Activated naive CD4-positive, alpha-beta T cell treated with anti-CD3 and anti-CD28 coated beads for 36 hours (primary cell): ENCODE results near the gene SYPL1. TPM values are rescaled to one million over a fixed set of nuclear protein-coding genes. Genes with fewer than 3 reads are reported as not detected.

Experiments
- CTCF ChIA-PET: fragments of 350-600 bp; sonication (Branson Sonifier 250); formaldehyde crosslinking; loops from one replicate; lab custom pipeline; 2021; ENCODE audit warnings: antibody characterized with exemption; lab: Charles Lee
- DNase-seq: peaks from one replicate; pipeline ENCODE4 v3.0.0-alpha.2; 2020
- H3K27ac Mint-ChIP-seq: one replicate; pipeline ENCODE4 v1.8.0; 2021; ENCODE audit warnings: mild to moderate bottlenecking, mixed read lengths
- H3K27me3 Mint-ChIP-seq: one replicate; pipeline ENCODE4 v1.8.0; 2021; ENCODE audit warnings: low read depth, mixed read lengths
- H3K36me3 Mint-ChIP-seq: one replicate; pipeline ENCODE4 v1.8.0; 2021; ENCODE audit warnings: low read depth, mixed read lengths
- H3K4me1 Mint-ChIP-seq: one replicate; pipeline ENCODE4 v1.8.0; 2021; ENCODE audit warnings: low read depth, mixed read lengths
- H3K4me3 Mint-ChIP-seq: one replicate; pipeline ENCODE4 v1.8.0; 2021; ENCODE audit warnings: mild to moderate bottlenecking, moderate library complexity, mixed read lengths
- H3K9me3 Mint-ChIP-seq: one replicate; pipeline ENCODE4 v1.8.0; 2021; ENCODE audit warnings: mixed read lengths
- intact Hi-C: fragments of 100-400 bp; cut with micrococcal nuclease; formaldehyde crosslinking; loops from one replicate; pipeline ENCODE4 v1.15.1; 2023
- total RNA-seq, 2 experiments: library from RNA; stranded (reverse); gene quantifications; one replicate each; pipeline ENCODE4 v1.2.3, GENCODE V29; 2021

The SYPL1 gene
- total RNA-seq, 2 experiments from 2014 or later: 24.7 to 26.6 TPM

GRCh38 chr7:106117786-106118544 lies 5.9 kb upstream of the SYPL1 start:
- Mint-ChIP-seq H3K4me3 (no peak overlapping the region), H3K4me1 (peaks cover 54% of the 10 kb centered on the region), H3K9me3 (no peaks in the 10 kb centered on the region), H3K27ac (no peak overlapping the region), H3K27me3 (no peaks in the 10 kb centered on the region), H3K36me3 (no peaks in the 10 kb centered on the region)
- DNase-seq: no peak
- intact Hi-C loops: no loop called here
- CTCF ChIA-PET: interaction anchor here (1.0 kb wide), 1 partner anchor 20 kb away, joined by 4 read pairs; no protein-coding TSS in a partner anchor

- Mint-ChIP-seq H3K27me3 (no peaks in the 10 kb centered on the region), H3K9me3 (no peaks in the 10 kb centered on the region), H3K27ac (no peak overlapping the region), H3K4me3 (no peak overlapping the region), H3K4me1 (peaks cover 55% of the 10 kb centered on the region), H3K36me3 (peaks cover 2% of the 10 kb centered on the region)
- DNase-seq: no peak
- CTCF ChIA-PET: interaction anchor here (1.0 to 1.1 kb wide), 4 partner anchors 10 to 73 kb away, joined by 3 to 6 read pairs (median 3); no protein-coding TSS in a partner anchor
- intact Hi-C loops: no loop called here
Observed at GRCh38 chr7:106116161-106116704, 4.1 kb upstream of the SYPL1 start.

GRCh38 chr7:106114716-106115383 lies 2.7 kb upstream of the SYPL1 start:
- intact Hi-C loops: loop anchor here (5.0 kb wide), 6 partner anchors 232 to 1627 kb away; partner anchors contain the start of genes CBLL1 and HBP1
- Mint-ChIP-seq H3K9me3 (no peaks in the 10 kb centered on the region), H3K4me1 (peaks cover 58% of the 10 kb centered on the region), H3K4me3 (peak overlapping the region; percentile 53), H3K36me3 (peaks cover 4% of the 10 kb centered on the region), H3K27me3 (no peaks in the 10 kb centered on the region), H3K27ac (peak overlapping the region; percentile 82)
- CTCF ChIA-PET: interaction anchor here (0.9 to 1.5 kb wide), 4 partner anchors 12 to 43 kb away, joined by 3 to 5 read pairs (median 4); no protein-coding TSS in a partner anchor
- peak; percentile 76 for DNase-seq

GRCh38 chr7:106112972-106113421 lies 885 bp upstream of the SYPL1 start:
- DNase-seq: no peak

GRCh38 chr7:106111655-106112117 lies 426 bp downstream of the SYPL1 start:
- peak; percentile 53 for DNase-seq
- Mint-ChIP-seq H3K9me3 (no peaks in the 10 kb centered on the region), H3K4me3 (peak overlapping the region; percentile 85), H3K27me3 (no peaks in the 10 kb centered on the region), H3K27ac (peak overlapping the region; percentile 74), H3K36me3 (peaks cover 4% of the 10 kb centered on the region), H3K4me1 (peaks cover 66% of the 10 kb centered on the region)
- intact Hi-C loops: loop anchor here (1.0 to 5.0 kb wide), 13 partner anchors 15 to 1631 kb away; partner anchors contain the start of genes CBLL1 and HBP1
- CTCF ChIA-PET: interaction anchor here (1.4 to 2.6 kb wide), 3 partner anchors 40 to 48 kb away, joined by 3 to 7 read pairs (median 5); no protein-coding TSS in a partner anchor

More at GRCh38 chr7:106112972-106113421, 885 bp upstream of the SYPL1 start:
- no peaks in the 10 kb centered on the region for H3K9me3 Mint-ChIP-seq
- intact Hi-C loops: loop anchor here (1.0 to 5.0 kb wide), 12 partner anchors 13 to 1629 kb away; partner anchors contain the start of genes CBLL1 and HBP1
- H3K27ac Mint-ChIP-seq: peak overlapping the region; percentile 92
- H3K27me3 Mint-ChIP-seq: no peaks in the 10 kb centered on the region
- peaks cover 75% of the 10 kb centered on the region for H3K4me1 Mint-ChIP-seq
- H3K36me3 Mint-ChIP-seq: peaks cover 4% of the 10 kb centered on the region
- H3K4me3 Mint-ChIP-seq: peak overlapping the region; percentile 85
- CTCF ChIA-PET: interaction anchor here (0.9 to 2.6 kb wide), 4 partner anchors 41 to 55 kb away, joined by 3 to 7 read pairs (median 3); no protein-coding TSS in a partner anchor

GRCh38 chr7:106110885-106111654 lies 1.0 kb downstream of the SYPL1 start:
- peaks cover 4% of the 10 kb centered on the region for H3K36me3 Mint-ChIP-seq
- H3K27ac Mint-ChIP-seq: peak overlapping the region; percentile 73
- DNase-seq: no peak
- intact Hi-C loops: loop anchor here (1.0 to 5.0 kb wide), 7 partner anchors 236 to 1631 kb away; partner anchors contain the start of genes CBLL1 and HBP1
- peak overlapping the region; percentile 84 for H3K4me3 Mint-ChIP-seq
- no peaks in the 10 kb centered on the region for H3K9me3 Mint-ChIP-seq
- no peaks in the 10 kb centered on the region for H3K27me3 Mint-ChIP-seq
- CTCF ChIA-PET: interaction anchor here (1.4 to 2.6 kb wide), 3 partner anchors 39 to 47 kb away, joined by 3 to 7 read pairs (median 5); no protein-coding TSS in a partner anchor
- peaks cover 64% of the 10 kb centered on the region for H3K4me1 Mint-ChIP-seq

GRCh38 chr7:106110238-106110560 lies 1.9 kb downstream of the SYPL1 start:
- intact Hi-C loops: loop anchor here (5.0 kb wide), 6 partner anchors 237 to 1632 kb away; partner anchors contain the start of genes CBLL1 and HBP1
- H3K36me3 Mint-ChIP-seq: peaks cover 7% of the 10 kb centered on the region
- no peaks in the 10 kb centered on the region for H3K27me3 Mint-ChIP-seq
- H3K4me1 Mint-ChIP-seq: peaks cover 67% of the 10 kb centered on the region
- no peak for DNase-seq
- CTCF ChIA-PET: interaction anchor here (1.4 kb wide), 1 partner anchor 38 kb away, joined by 3 read pairs; no protein-coding TSS in a partner anchor
- peak overlapping the region; percentile 4 for H3K4me3 Mint-ChIP-seq
- H3K9me3 Mint-ChIP-seq: no peaks in the 10 kb centered on the region
- no peak overlapping the region for H3K27ac Mint-ChIP-seq

- CTCF ChIA-PET: no interaction called here
- intact Hi-C loops: loop anchor here (5.0 kb wide), 6 partner anchors 238 to 1633 kb away; partner anchors contain the start of genes CBLL1 and HBP1
Observed at GRCh38 chr7:106109521-106110237, 2.4 kb downstream of the SYPL1 start.

GRCh38 chr7:106108991-106109390 lies 3.1 kb downstream of the SYPL1 start:
- Mint-ChIP-seq H3K36me3 (peaks cover 7% of the 10 kb centered on the region), H3K27ac (no peak overlapping the region), H3K4me3 (no peak overlapping the region), H3K4me1 (peaks cover 64% of the 10 kb centered on the region), H3K27me3 (no peaks in the 10 kb centered on the region), H3K9me3 (no peaks in the 10 kb centered on the region)
- intact Hi-C loops: no loop called here
- no peak for DNase-seq
- CTCF ChIA-PET: no interaction called here

More at GRCh38 chr7:106109521-106110237, 2.4 kb downstream of the SYPL1 start:
- DNase-seq: no peak
- H3K4me3 Mint-ChIP-seq: peak overlapping the region; percentile 4
- H3K36me3 Mint-ChIP-seq: peaks cover 7% of the 10 kb centered on the region
- no peak overlapping the region for H3K27ac Mint-ChIP-seq
- H3K9me3 Mint-ChIP-seq: no peaks in the 10 kb centered on the region
- H3K4me1 Mint-ChIP-seq: peaks cover 67% of the 10 kb centered on the region
- H3K27me3 Mint-ChIP-seq: no peaks in the 10 kb centered on the region

DNA sequence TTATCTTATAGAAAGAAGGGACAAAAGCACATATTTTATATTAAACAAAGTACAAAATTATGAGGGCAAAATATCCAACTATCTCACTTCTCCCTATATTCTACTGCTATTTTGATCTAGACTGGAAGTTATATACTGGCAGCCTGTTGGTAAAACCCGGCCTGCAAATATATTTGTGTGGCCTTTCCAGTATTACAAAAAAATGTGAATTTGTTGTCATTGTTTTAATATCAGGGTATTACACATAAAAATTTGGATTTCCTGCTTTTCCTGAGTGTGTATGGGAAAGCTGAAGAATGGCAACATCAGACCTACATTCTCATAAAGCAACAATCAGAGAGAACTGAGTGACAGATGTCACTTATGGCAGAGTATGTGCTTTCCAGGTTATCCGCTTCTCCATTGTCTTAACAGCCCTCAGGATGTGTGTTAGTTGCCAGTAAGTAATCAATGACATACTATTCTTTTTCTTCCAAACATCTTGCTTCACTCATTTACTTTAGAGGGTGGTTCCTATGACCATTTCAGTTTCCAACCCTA lies 7.3 kb downstream of the SYPL1 start:
- H3K4me3 Mint-ChIP-seq: no peak overlapping the region

More for the DNA sequence above, 7.3 kb downstream of the SYPL1 start:
- intact Hi-C loops: no loop called here
- Mint-ChIP-seq H3K9me3 (no peaks in the 10 kb centered on the region), H3K36me3 (peaks cover 2% of the 10 kb centered on the region), H3K4me1 (peaks cover 70% of the 10 kb centered on the region), H3K27ac (no peak overlapping the region), H3K27me3 (no peaks in the 10 kb centered on the region)
- CTCF ChIA-PET: interaction anchor here (1.1 kb wide), 1 partner anchor 21 kb away, joined by 4 read pairs; no protein-coding TSS in a partner anchor
- no peak for DNase-seq
